Measurements from ENCODE around the gene NASP.

NASP gene

DNA sequence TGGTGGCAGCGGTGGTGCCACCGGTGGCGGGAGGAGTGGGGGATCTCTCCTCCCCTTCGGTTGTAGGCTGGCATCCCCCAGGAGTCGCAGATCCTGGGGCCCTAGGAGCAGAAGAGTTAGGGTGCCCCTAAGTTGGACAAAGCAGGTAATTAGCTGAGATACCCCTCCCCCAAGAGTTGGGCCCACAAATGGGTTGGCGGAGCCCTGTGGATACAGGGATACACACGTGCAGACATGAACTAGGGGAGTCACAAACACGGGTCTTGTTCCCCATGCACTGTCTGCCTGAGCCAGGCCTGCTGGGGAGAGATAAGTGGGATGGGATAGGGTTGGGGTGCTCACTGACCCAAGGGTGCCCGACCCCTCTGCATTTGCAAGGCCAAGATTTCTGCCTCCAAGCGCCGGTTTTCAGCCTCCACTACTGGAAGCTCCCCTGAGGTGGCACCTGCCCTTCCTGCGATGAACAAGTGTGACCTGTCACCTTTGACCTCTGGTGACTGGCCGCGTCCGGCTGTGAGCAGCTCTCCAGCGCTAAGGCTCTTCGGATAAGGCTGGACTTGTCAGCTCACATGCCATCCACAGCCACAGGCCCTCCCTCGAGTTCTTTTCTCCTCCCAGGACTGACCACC, 38.2 kb downstream of the NASP start:
- Histone ChIP-seq H3K4me3 (ENCODE audit: low read depth in 1 of 2, low read length in 2 of 2) (peak overlapping the region in 1 of 2 donors; percentile 44), H3K9me3 (ENCODE audit: control insufficient read depth in 1 of 2, low read length in 2 of 2) (no peaks in the 10 kb centered on the region), H3K36me3 (ENCODE audit: control insufficient read depth in 1 of 2, insufficient read depth in 2 of 2, low read length in 2 of 2) (peaks cover 23 to 24% of the 10 kb centered on the region in 2 donors), H3K27ac (ENCODE audit: low read length) (no peak overlapping the region), H3K27me3 (ENCODE audit: low read depth, low read length) (no peaks in the 10 kb centered on the region), H3K4me1 (ENCODE audit: control insufficient read depth in 1 of 2, insufficient read depth in 2 of 2, low read length in 2 of 2) (peaks cover 0 to 9% of the 10 kb centered on the region in 2 donors)

DNA sequence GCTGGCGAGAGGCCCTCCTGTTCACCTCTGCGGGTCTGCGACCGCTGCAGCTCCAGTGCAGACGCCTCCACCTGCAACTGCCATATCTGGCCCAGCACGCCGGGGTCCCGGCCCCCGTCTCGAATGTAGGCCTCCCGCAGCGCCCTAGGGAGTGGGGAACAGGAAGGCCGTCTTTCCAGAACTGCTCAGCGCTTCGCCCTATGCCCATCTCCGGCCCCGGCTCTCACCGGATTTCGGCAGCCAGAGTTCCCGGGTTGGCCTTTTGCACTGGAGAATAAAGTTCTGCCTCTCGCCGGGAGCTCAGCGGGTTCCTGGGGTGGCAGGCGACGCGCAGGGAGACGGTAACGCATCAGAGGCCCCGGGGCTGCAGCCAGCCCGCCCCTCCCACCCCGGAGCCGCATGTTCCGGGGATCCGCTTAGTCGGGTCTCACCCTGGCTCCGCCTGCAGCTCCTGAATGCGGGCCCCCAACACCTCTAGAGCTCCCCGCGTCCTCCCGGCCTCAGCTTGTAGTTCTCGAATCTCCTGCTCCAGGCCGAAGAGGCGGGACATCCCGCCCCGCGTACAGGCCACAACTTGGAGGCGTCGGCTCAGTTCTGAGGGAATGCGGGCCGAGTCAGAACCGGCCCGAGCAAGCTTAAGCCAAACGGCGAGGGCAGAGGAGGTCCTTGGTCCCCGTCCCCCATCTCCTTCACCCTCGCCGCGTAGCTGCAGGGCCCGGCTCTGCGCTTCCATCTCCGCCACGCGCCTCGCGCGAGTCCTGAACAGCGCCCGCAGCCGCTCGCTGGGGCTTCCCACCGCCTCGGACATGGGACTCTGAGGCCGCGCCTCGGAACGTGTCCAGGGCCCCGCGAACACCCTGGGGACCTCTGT, 38.9 kb downstream of the NASP start:
- Histone ChIP-seq H3K4me1 (ENCODE audit: control insufficient read depth in 1 of 2, insufficient read depth in 2 of 2, low read length in 2 of 2) (peaks cover 0 to 9% of the 10 kb centered on the region in 2 donors), H3K36me3 (ENCODE audit: control insufficient read depth in 1 of 2, insufficient read depth in 2 of 2, low read length in 2 of 2) (peaks cover 21 to 24% of the 10 kb centered on the region in 2 donors), H3K9me3 (ENCODE audit: control insufficient read depth in 1 of 2, low read length in 2 of 2) (no peaks in the 10 kb centered on the region)

DNA sequence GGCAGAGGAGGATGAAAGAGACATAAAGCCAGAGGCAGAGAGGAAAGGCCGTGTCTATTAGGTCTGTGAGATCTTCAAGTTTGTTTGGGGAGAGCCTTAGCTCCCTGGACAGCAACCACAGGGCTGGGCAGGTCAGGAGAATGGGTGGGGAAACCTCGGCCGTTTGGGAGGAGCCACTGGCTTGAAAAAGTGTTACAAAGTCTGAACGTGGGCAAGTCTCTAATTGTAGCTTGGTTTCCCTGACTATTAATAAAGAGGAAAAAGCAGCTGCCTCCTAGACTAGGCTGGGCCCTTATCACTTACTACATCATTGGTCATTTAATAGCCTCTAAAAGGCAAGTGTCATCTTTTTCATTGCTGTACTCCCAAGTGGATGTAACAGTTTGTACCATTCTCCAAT, 40.1 kb downstream of the NASP start, which contains the start of gene CCDC17:
TSS of gene CCDC17 (minus strand) at position 83 of the 400 bp plus-strand sequence. CDS start 145 bp downstream, outside the sequence.
- H3K27ac ChIP-seq (ENCODE audit: low read length) = no peak within 1 kb of the TSS
- peaks cover 24 to 26% of the 10 kb centered on the region in 2 donors for H3K36me3 ChIP-seq (ENCODE audit: control insufficient read depth in 1 of 2, insufficient read depth in 2 of 2, low read length in 2 of 2)
- peaks cover 0 to 9% of the 10 kb centered on the region in 2 donors for H3K4me1 ChIP-seq (ENCODE audit: control insufficient read depth in 1 of 2, insufficient read depth in 2 of 2, low read length in 2 of 2)
- no peaks in the 10 kb centered on the region for H3K27me3 ChIP-seq (ENCODE audit: low read depth, low read length)
- H3K4me3 ChIP-seq (ENCODE audit: low read depth in 1 of 2, low read length in 2 of 2) = peak within 1 kb of the TSS in 1 of 2 donors; percentile 44
- H3K9me3 ChIP-seq (ENCODE audit: control insufficient read depth in 1 of 2, low read length in 2 of 2) = no peaks in the 10 kb centered on the region

More for the DNA sequence above, 38.9 kb downstream of the NASP start:
- Histone ChIP-seq H3K27me3 (ENCODE audit: low read depth, low read length) (no peaks in the 10 kb centered on the region), H3K27ac (ENCODE audit: low read length) (no peak overlapping the region), H3K4me3 (ENCODE audit: low read depth in 1 of 2, low read length in 2 of 2) (peak overlapping the region in 1 of 2 donors; percentile 44)

DNA sequence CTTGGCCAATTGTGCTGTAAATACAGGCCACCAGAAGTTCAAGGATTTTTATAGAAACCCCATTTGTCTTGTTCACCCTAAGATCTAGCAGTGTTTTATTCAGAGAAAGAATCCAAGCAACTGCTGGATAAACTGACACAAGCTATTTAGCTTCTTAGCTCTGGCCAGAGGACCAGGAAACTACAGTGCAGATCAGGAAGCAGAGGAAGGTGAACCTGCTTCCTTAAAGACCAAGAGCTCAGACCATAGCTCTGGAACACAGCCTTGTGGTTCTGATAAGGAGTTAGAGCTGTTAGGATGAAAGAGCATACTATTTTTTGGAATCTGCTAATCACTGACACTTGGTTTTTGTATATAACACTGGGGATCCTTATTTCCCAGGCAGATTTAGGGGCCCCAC, 45.2 kb downstream of the NASP start:
- H3K36me3 ChIP-seq (ENCODE audit: control insufficient read depth in 1 of 2, insufficient read depth in 2 of 2, low read length in 2 of 2) = peaks cover 52 to 62% of the 10 kb centered on the region in 2 donors
- no peak overlapping the region for H3K4me3 ChIP-seq (ENCODE audit: low read depth in 1 of 2, low read length in 2 of 2)
- no peak overlapping the region for H3K27ac ChIP-seq (ENCODE audit: low read length)
- H3K4me1 ChIP-seq (ENCODE audit: control insufficient read depth in 1 of 2, insufficient read depth in 2 of 2, low read length in 2 of 2) = peaks cover 0 to 4% of the 10 kb centered on the region in 2 donors
- H3K9me3 ChIP-seq (ENCODE audit: control insufficient read depth in 1 of 2, low read length in 2 of 2) = no peaks in the 10 kb centered on the region
- H3K27me3 ChIP-seq (ENCODE audit: low read depth, low read length) = no peaks in the 10 kb centered on the region

DNA sequence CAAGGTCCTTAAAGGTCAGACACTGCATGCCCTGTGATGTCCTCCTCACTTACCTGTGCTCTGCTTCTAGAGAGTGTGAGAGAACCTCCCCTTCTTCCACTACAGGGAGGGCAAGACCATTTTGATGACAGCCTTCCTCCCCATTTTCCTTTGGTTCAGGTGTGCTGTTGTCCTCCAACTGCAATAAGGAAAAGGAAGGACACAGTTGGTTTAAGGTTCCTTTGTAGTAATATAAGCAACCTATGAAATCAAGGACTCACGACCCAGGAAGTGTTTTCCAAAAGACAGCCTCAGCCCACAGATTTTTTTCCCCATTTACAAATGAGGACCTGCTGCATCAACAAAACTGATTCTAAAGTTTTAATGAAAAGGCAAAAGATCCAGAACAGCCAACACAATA, 46.6 kb downstream of the NASP start:
- no peaks in the 10 kb centered on the region for H3K27me3 ChIP-seq (ENCODE audit: low read depth, low read length)
- H3K4me3 ChIP-seq (ENCODE audit: low read depth in 1 of 2, low read length in 2 of 2) = no peak overlapping the region
- no peak overlapping the region for H3K27ac ChIP-seq (ENCODE audit: low read length)
- peaks cover 0 to 4% of the 10 kb centered on the region in 2 donors for H3K4me1 ChIP-seq (ENCODE audit: control insufficient read depth in 1 of 2, insufficient read depth in 2 of 2, low read length in 2 of 2)
- H3K9me3 ChIP-seq (ENCODE audit: control insufficient read depth in 1 of 2, low read length in 2 of 2) = no peaks in the 10 kb centered on the region
- H3K36me3 ChIP-seq (ENCODE audit: control insufficient read depth in 1 of 2, insufficient read depth in 2 of 2, low read length in 2 of 2) = peaks cover 62 to 72% of the 10 kb centered on the region in 2 donors

DNA sequence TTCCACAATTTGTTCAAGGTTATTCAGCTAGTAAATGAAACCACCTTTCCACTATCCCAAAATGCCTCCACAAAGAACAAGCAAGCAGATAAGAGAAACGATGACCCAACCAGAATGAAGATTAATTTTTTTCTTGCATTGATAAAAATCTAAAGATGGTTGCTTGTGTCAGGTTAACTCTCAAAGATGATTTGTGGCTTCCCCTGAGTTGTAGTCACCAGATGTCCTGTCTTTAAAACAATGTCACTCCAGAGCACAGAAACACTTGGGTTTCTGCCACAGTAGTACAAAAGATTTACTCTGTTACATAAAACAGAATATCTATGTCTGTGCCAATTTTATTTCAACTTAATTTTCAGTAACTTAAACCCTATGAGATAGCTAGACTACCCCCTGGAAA, 51.4 kb downstream of the NASP start:
- peaks cover 62 to 66% of the 10 kb centered on the region in 2 donors for H3K36me3 ChIP-seq (ENCODE audit: control insufficient read depth in 1 of 2, insufficient read depth in 2 of 2, low read length in 2 of 2)

DNA sequence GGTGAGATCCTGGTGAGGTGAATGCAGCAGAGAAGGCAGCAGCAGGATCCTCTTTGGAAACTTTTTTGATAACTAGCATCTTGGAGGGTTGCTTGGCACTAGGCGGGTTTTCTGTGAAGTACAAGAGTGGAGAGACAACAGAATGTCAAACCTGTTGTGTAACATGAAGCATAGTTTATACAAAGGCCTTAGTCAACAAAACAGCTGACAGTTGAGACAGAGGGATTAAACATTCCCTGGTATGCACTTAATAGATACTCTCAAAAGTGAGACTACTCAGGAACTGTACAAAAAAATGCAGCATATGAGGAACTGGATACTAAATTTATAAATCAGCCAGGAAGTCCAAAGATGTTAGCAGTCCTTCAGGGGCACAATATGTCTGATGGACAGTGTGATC, 56.5 kb downstream of the NASP start:
- Histone ChIP-seq H3K4me3 (ENCODE audit: low read depth in 1 of 2, low read length in 2 of 2) (no peak overlapping the region), H3K27me3 (ENCODE audit: low read depth, low read length) (no peaks in the 10 kb centered on the region), H3K9me3 (ENCODE audit: control insufficient read depth in 1 of 2, low read length in 2 of 2) (no peaks in the 10 kb centered on the region), H3K36me3 (ENCODE audit: control insufficient read depth in 1 of 2, insufficient read depth in 2 of 2, low read length in 2 of 2) (peaks cover 40 to 53% of the 10 kb centered on the region in 2 donors), H3K27ac (ENCODE audit: low read length) (no peak overlapping the region), H3K4me1 (ENCODE audit: control insufficient read depth in 1 of 2, insufficient read depth in 2 of 2, low read length in 2 of 2) (no peaks in the 10 kb centered on the region)

More for the DNA sequence above, 51.4 kb downstream of the NASP start:
- Histone ChIP-seq H3K4me3 (ENCODE audit: low read depth in 1 of 2, low read length in 2 of 2) (no peak overlapping the region), H3K27me3 (ENCODE audit: low read depth, low read length) (no peaks in the 10 kb centered on the region), H3K9me3 (ENCODE audit: control insufficient read depth in 1 of 2, low read length in 2 of 2) (no peaks in the 10 kb centered on the region), H3K4me1 (ENCODE audit: control insufficient read depth in 1 of 2, insufficient read depth in 2 of 2, low read length in 2 of 2) (no peaks in the 10 kb centered on the region), H3K27ac (ENCODE audit: low read length) (no peak overlapping the region)

DNA sequence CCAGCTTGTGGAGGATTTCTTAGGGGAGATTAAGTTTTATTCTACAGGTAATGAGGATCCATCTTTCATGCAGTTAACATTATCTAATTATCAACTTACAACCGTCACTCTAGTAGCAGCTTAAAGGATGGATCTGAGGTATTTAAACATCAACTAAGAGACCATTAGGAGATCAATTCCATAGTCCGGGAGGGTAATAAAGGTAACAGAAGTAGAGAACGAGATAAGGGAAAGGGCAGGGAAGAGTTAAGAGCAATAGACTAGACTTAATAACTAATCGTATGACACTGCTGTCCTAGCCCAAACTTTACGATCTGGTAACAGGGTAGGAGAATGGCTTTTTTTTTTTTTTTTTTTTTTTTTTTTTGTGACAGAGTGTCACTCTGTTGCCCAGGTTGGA, 59.5 kb downstream of the NASP start:
- no peak overlapping the region for H3K4me3 ChIP-seq (ENCODE audit: low read depth in 1 of 2, low read length in 2 of 2)
- no peak overlapping the region for H3K27ac ChIP-seq (ENCODE audit: low read length)
- peaks cover 21 to 52% of the 10 kb centered on the region in 2 donors for H3K36me3 ChIP-seq (ENCODE audit: control insufficient read depth in 1 of 2, insufficient read depth in 2 of 2, low read length in 2 of 2)
- no peaks in the 10 kb centered on the region for H3K9me3 ChIP-seq (ENCODE audit: control insufficient read depth in 1 of 2, low read length in 2 of 2)
- peaks cover 0 to 4% of the 10 kb centered on the region in 2 donors for H3K4me1 ChIP-seq (ENCODE audit: control insufficient read depth in 1 of 2, insufficient read depth in 2 of 2, low read length in 2 of 2)
- no peaks in the 10 kb centered on the region for H3K27me3 ChIP-seq (ENCODE audit: low read depth, low read length)

DNA sequence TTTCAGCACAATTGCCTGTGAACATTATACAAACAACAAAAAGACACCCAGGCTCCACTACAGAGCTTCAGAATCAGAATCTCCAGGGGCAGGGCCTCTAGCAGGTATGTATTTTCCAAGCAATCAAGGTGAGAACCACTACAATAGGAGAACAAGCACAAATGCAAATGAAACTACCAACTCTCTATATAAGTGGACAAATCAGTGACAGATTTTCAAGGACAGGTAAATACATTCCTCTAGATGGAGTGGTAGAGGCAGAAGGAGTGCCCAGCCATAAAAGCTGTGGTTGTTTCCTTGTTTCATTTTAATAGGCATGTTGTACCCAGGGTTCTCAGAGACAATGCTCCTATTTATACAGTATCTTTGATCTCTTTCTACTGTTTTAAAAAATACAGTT, 60.1 kb downstream of the NASP start:
- Histone ChIP-seq H3K9me3 (ENCODE audit: control insufficient read depth in 1 of 2, low read length in 2 of 2) (no peaks in the 10 kb centered on the region), H3K27ac (ENCODE audit: low read length) (peak overlapping the region; percentile 56), H3K36me3 (ENCODE audit: control insufficient read depth in 1 of 2, insufficient read depth in 2 of 2, low read length in 2 of 2) (peaks cover 15 to 45% of the 10 kb centered on the region in 2 donors), H3K4me1 (ENCODE audit: control insufficient read depth in 1 of 2, insufficient read depth in 2 of 2, low read length in 2 of 2) (peaks cover 0 to 4% of the 10 kb centered on the region in 2 donors), H3K4me3 (ENCODE audit: low read depth in 1 of 2, low read length in 2 of 2) (no peak overlapping the region), H3K27me3 (ENCODE audit: low read depth, low read length) (no peaks in the 10 kb centered on the region)

DNA sequence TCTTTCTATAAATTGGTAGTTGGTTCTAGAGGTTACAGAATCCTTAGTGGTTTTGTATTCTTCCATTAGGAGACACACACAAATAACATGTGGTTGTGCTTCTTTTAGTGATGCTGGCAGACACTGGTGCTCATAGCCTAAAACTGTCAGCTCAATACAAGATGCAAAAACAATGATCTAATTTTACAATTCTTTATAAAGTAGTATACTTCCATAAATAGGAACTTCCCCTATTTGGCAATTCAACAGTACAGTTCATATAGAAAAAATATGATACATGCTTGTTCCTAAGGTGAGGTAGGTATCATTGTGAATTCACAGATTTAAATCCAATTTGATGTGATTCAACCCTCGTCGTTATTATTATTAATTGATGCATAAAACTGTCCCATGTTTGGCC, 60.8 kb downstream of the NASP start:
- H3K27ac ChIP-seq (ENCODE audit: low read length) = peak overlapping the region; percentile 56
- peaks cover 12 to 42% of the 10 kb centered on the region in 2 donors for H3K36me3 ChIP-seq (ENCODE audit: control insufficient read depth in 1 of 2, insufficient read depth in 2 of 2, low read length in 2 of 2)
- no peaks in the 10 kb centered on the region for H3K27me3 ChIP-seq (ENCODE audit: low read depth, low read length)
- H3K9me3 ChIP-seq (ENCODE audit: control insufficient read depth in 1 of 2, low read length in 2 of 2) = no peaks in the 10 kb centered on the region
- H3K4me3 ChIP-seq (ENCODE audit: low read depth in 1 of 2, low read length in 2 of 2) = no peak overlapping the region
- peaks cover 0 to 4% of the 10 kb centered on the region in 2 donors for H3K4me1 ChIP-seq (ENCODE audit: control insufficient read depth in 1 of 2, insufficient read depth in 2 of 2, low read length in 2 of 2)

DNA sequence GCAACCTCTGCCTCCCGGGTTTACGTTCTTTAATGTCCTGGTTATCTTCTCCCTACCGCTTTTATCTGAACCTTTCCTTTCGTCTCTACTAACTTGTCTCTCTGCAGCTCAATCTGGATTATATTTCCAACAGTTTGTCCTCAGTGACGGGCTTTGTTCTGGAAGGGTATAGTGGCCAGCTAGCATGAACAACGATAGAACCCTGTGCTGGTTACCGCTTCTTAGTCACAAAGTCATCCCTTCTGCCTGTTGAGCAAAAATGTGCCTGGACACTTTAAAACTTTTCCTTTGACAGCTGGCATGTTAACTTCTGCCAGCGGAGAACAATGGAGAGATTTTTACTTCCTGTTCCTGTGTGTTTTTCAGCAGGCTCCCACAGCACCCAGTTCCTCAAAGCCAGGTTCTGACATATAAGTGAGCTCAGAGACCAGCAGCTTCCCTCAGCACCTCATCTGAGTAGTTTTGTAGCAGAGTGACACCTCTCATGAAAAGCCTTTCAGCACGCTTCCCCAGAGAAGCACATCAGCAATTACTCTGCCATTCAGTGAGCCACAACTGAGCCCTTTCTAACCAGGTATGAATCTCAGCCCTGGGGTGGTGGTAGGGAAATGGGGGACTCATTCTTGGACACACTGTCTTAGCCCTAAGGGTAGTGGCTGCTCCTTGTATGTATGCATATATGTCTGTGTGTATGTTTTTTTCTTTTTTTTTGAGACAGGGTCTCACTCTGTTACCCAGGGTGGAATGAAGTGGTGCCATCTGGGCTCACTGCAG, 63.6 kb downstream of the NASP start:
- Histone ChIP-seq H3K27ac (ENCODE audit: low read length) (no peak overlapping the region), H3K9me3 (ENCODE audit: control insufficient read depth in 1 of 2, low read length in 2 of 2) (no peaks in the 10 kb centered on the region), H3K4me1 (ENCODE audit: control insufficient read depth in 1 of 2, insufficient read depth in 2 of 2, low read length in 2 of 2) (peaks cover 0 to 4% of the 10 kb centered on the region in 2 donors), H3K27me3 (ENCODE audit: low read depth, low read length) (no peaks in the 10 kb centered on the region), H3K4me3 (ENCODE audit: low read depth in 1 of 2, low read length in 2 of 2) (no peak overlapping the region), H3K36me3 (ENCODE audit: control insufficient read depth in 1 of 2, insufficient read depth in 2 of 2, low read length in 2 of 2) (peaks cover 25 to 42% of the 10 kb centered on the region in 2 donors)

Measured in muscle layer of duodenum (tissue), 2 donors.